H9 (cell line): ENCODE results near the gene TAS2R42. TPM values are rescaled to one million over a fixed set of nuclear protein-coding genes. Genes with fewer than 3 reads are reported as not detected.

ENCODE experiments used
- DNase-seq: peaks from one replicate; pipeline ENCODE4 v3.0.0-alpha.2; 2017
- H2AFZ ChIP-seq: one replicate; pipeline ENCODE4 v1.6.1; 2013; ENCODE audit warnings: mild to moderate bottlenecking, low read length, control low read depth, moderate library complexity
- H2AK5ac ChIP-seq: 2 replicates; pipeline ENCODE4 v1.6.1; 2013; ENCODE audit warnings: low read length, control low read depth, mixed read lengths; ENCODE audit not compliant: insufficient read length
- H2BK120ac ChIP-seq: one replicate; pipeline ENCODE4 v1.6.1; 2013; ENCODE audit warnings: low read depth, mild to moderate bottlenecking, low read length, control low read depth, inconsistent platforms; ENCODE audit not compliant: poor library complexity, severe bottlenecking
- H2BK12ac ChIP-seq: 2 replicates; pipeline ENCODE4 v1.6.1; 2013; ENCODE audit warnings: low read length, control low read depth, mixed read lengths, low read depth; ENCODE audit not compliant: insufficient read length
- H2BK15ac ChIP-seq: 2 replicates; pipeline ENCODE4 v1.6.1; 2013; ENCODE audit warnings: low read depth, low read length, control low read depth
- H2BK20ac ChIP-seq: one replicate; pipeline ENCODE4 v1.6.1; 2013; ENCODE audit warnings: low read depth, mild to moderate bottlenecking, low read length, control low read depth, inconsistent platforms; ENCODE audit not compliant: poor library complexity, severe bottlenecking
- H2BK5ac ChIP-seq: 2 replicates; pipeline ENCODE4 v1.6.1; 2013; ENCODE audit warnings: low read length, control low read depth, mixed read lengths; ENCODE audit not compliant: insufficient read length
- H3K14ac ChIP-seq: 2 replicates; pipeline ENCODE4 v1.6.1; 2013; ENCODE audit warnings: low read length, control low read depth; ENCODE audit not compliant: insufficient read depth
- H3K18ac ChIP-seq: 2 replicates; pipeline ENCODE4 v1.6.1; 2013; ENCODE audit warnings: low read depth, mild to moderate bottlenecking, mixed read lengths, low read length, control low read depth; ENCODE audit not compliant: insufficient read length
- H3K23ac ChIP-seq: 2 replicates; pipeline ENCODE4 v1.6.1; 2013; ENCODE audit warnings: low read length, control low read depth, mixed read lengths, low read depth; ENCODE audit not compliant: insufficient read length
- H3K23me2 ChIP-seq: 2 replicates; pipeline ENCODE4 v1.6.1; 2013; ENCODE audit warnings: low read depth, mild to moderate bottlenecking, mixed read lengths, low read length, control low read depth; ENCODE audit not compliant: insufficient read length, poor library complexity, severe bottlenecking
- H3K27ac ChIP-seq: 2 replicates; pipeline ENCODE4 v1.5.1; 2013; ENCODE audit warnings: low read length, control low read depth, mixed read lengths, low read depth; ENCODE audit not compliant: insufficient read length
- H3K27me3 ChIP-seq: 2 replicates; pipeline ENCODE4 v1.6.1; 2013; ENCODE audit warnings: low read length, control low read depth, inconsistent platforms; ENCODE audit not compliant: insufficient read depth
- H3K4ac ChIP-seq: 2 replicates; pipeline ENCODE4 v1.6.1; 2013; ENCODE audit warnings: low read depth, mild to moderate bottlenecking, control low read depth, inconsistent platforms, low read length, moderate library complexity
- H3K4me1 ChIP-seq: 2 replicates; pipeline ENCODE4 v1.6.1; 2013; ENCODE audit warnings: low read length, control low read depth, inconsistent platforms; ENCODE audit not compliant: insufficient read depth
- H3K4me2 ChIP-seq: 2 replicates; pipeline ENCODE4 v1.6.1; 2013; ENCODE audit warnings: low read length, control low read depth, mixed read lengths; ENCODE audit not compliant: insufficient read length, insufficient read depth
- H3K56ac ChIP-seq: 2 replicates; pipeline ENCODE4 v1.6.1; 2013; ENCODE audit warnings: low read depth, mild to moderate bottlenecking, mixed read lengths, low read length, control low read depth; ENCODE audit not compliant: insufficient read length
- H3K79me1 ChIP-seq: 2 replicates; pipeline ENCODE4 v1.6.1; 2013; ENCODE audit warnings: low read depth, mild to moderate bottlenecking, moderate library complexity, low read length, control low read depth, inconsistent platforms; ENCODE audit not compliant: insufficient read depth, poor library complexity, severe bottlenecking
- H3K79me2 ChIP-seq: 2 replicates; pipeline ENCODE4 v1.6.1; 2013; ENCODE audit warnings: low read length, control low read depth, inconsistent platforms; ENCODE audit not compliant: insufficient read depth
- H3K9ac ChIP-seq: 2 replicates; pipeline ENCODE4 v1.6.1; 2013; ENCODE audit warnings: low read length, control low read depth, mixed read lengths; ENCODE audit not compliant: insufficient read length; ENCODE audit errors: extremely low read depth
- H3K9me3 ChIP-seq: one replicate; pipeline ENCODE4 v1.6.1; 2013; ENCODE audit warnings: low read depth, low read length, inconsistent platforms; ENCODE audit not compliant: control insufficient read depth
- H3T11ph ChIP-seq: one replicate; pipeline ENCODE4 v1.6.1; 2013; ENCODE audit warnings: mild to moderate bottlenecking, low read length, control low read depth, inconsistent platforms
- H4K20me1 ChIP-seq: one replicate; pipeline ENCODE4 v1.6.1; 2013; ENCODE audit not compliant: control insufficient read depth, insufficient read length, insufficient read depth
- H4K5ac ChIP-seq: 2 replicates; pipeline ENCODE4 v1.6.1; 2013; ENCODE audit warnings: low read depth, mild to moderate bottlenecking, mixed read lengths, low read length, control low read depth; ENCODE audit not compliant: insufficient read length
- H4K8ac ChIP-seq: replicated peaks from 2 replicates; pipeline ENCODE4 v1.6.1; 2013; ENCODE audit warnings: low read length, control low read depth, mixed read lengths, low read depth; ENCODE audit not compliant: insufficient read length
- H4K91ac ChIP-seq: 2 replicates; pipeline ENCODE4 v1.6.1; 2013; ENCODE audit warnings: low read depth, mild to moderate bottlenecking, moderate library complexity, mixed read lengths, low read length, control low read depth; ENCODE audit not compliant: insufficient read length
- H3K27ac Mint-ChIP-seq, 3 experiments: 2 replicates in 2 of 3; 3 replicates in 1 of 3; pipeline ENCODE4 v1.8.0; 2020 to 2021; ENCODE audit warnings: mixed read lengths in 3 of 3, mild to moderate bottlenecking in 1 of 3, moderate library complexity in 1 of 3
- H3K27me3 Mint-ChIP-seq: 2 replicates; pipeline ENCODE4 v1.8.0; 2021; ENCODE audit warnings: low read depth, mild to moderate bottlenecking, moderate library complexity, mixed read lengths
- H3K36me3 Mint-ChIP-seq, 3 experiments: 2 replicates in 2 of 3; 3 replicates in 1 of 3; pipeline ENCODE4 v1.8.0; 2020 to 2021; ENCODE audit warnings: low read depth in 3 of 3, mixed read lengths in 3 of 3; ENCODE audit not compliant: insufficient read depth in 1 of 3
- H3K4me1 Mint-ChIP-seq, 2 experiments: 2 replicates each; pipeline ENCODE4 v1.8.0; 2020; ENCODE audit warnings: mixed read lengths in 2 of 2
- H3K4me3 Mint-ChIP-seq, 2 experiments: 2 replicates in 1 of 2; 3 replicates in 1 of 2; pipeline ENCODE4 v1.8.0; 2020 to 2021; ENCODE audit warnings: mild to moderate bottlenecking in 2 of 2, mixed read lengths in 2 of 2, moderate library complexity in 1 of 2
- H3K9me3 Mint-ChIP-seq, 2 experiments: 2 replicates in 1 of 2; 3 replicates in 1 of 2; pipeline ENCODE4 v1.8.0; 2020; ENCODE audit warnings: mild to moderate bottlenecking in 2 of 2, mixed read lengths in 2 of 2, moderate library complexity in 1 of 2
- WGBS: extraction: QIAGEN DNeasy Blood & Tissue Kit; methylation state at CpG from one replicate; pipeline ENCODE4 v1.1.7; 2013; ENCODE audit warnings: missing lambda C conversion rate, low lambda C conversion rate, mixed read lengths; ENCODE audit not compliant: insufficient read length; ENCODE audit errors: extremely low coverage; 5-methylcytosine and 5-hydroxymethylcytosine counted together
- total RNA-seq: library from RNA; stranded (reverse); gene quantifications from 2 replicates; pipeline ENCODE4 v1.2.1, GENCODE V29; 2021
- TF ChIP-seq, protein P1 (sequence below): fragments of 200-600 bp; sonication (generic); conservative IDR thresholded peaks from 3 replicates; pipeline ENCODE4 v1.8.0; 2021; ENCODE audit warnings: antibody characterized with exemption, mild to moderate bottlenecking

The TAS2R42 gene
- total RNA-seq, 1 experiment from 2014 or later: not detected

GRCh38 chr12:11178250-11178649, 8.5 kb downstream of the TAS2R42 start:
- Mint-ChIP-seq H3K36me3 (peaks cover 0 to under 1% (median 0%) of the 10 kb centered on the region in 3 experiments; a peak in 2 of 7 replicates), H3K27me3 (no peaks in the 10 kb centered on the region), H3K27ac (no peak overlapping the region), H3K4me1 (peaks cover 0 to under 1% of the 10 kb centered on the region in 2 experiments; a peak in 2 of 4 replicates), H3K4me3 (no peak overlapping the region), H3K9me3 (no peaks in the 10 kb centered on the region)
- no peak overlapping the region for H3T11ph ChIP-seq
- no peak overlapping the region for H4K8ac ChIP-seq
- no peak overlapping the region for H2BK15ac ChIP-seq
- no peak overlapping the region for H3K23ac ChIP-seq
- DNase-seq: no peak
- TF ChIP-seq, protein P1, sequence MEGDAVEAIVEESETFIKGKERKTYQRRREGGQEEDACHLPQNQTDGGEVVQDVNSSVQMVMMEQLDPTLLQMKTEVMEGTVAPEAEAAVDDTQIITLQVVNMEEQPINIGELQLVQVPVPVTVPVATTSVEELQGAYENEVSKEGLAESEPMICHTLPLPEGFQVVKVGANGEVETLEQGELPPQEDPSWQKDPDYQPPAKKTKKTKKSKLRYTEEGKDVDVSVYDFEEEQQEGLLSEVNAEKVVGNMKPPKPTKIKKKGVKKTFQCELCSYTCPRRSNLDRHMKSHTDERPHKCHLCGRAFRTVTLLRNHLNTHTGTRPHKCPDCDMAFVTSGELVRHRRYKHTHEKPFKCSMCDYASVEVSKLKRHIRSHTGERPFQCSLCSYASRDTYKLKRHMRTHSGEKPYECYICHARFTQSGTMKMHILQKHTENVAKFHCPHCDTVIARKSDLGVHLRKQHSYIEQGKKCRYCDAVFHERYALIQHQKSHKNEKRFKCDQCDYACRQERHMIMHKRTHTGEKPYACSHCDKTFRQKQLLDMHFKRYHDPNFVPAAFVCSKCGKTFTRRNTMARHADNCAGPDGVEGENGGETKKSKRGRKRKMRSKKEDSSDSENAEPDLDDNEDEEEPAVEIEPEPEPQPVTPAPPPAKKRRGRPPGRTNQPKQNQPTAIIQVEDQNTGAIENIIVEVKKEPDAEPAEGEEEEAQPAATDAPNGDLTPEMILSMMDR: no peak
- WGBS: no CpG with 5 or more reads among the region's 1 CpG
- H3K4ac ChIP-seq: no peak overlapping the region
- H3K79me1 ChIP-seq: no peaks in the 10 kb centered on the region
- no peak overlapping the region for H3K4me2 ChIP-seq
- H3K56ac ChIP-seq: no peak overlapping the region
- no peak overlapping the region for H4K91ac ChIP-seq
- H2AK5ac ChIP-seq: no peak overlapping the region
- no peak overlapping the region for H3K18ac ChIP-seq
- H4K5ac ChIP-seq: no peak overlapping the region
- H2BK120ac ChIP-seq: no peak overlapping the region
- H4K20me1 ChIP-seq: no peaks in the 10 kb centered on the region
- no peak overlapping the region for H3K14ac ChIP-seq
- no peak overlapping the region for H2BK5ac ChIP-seq
- no peaks in the 10 kb centered on the region for H3K23me2 ChIP-seq
- no peaks in the 10 kb centered on the region for H3K9me3 ChIP-seq
- no peaks in the 10 kb centered on the region for H3K79me2 ChIP-seq
- H3K9ac ChIP-seq: no peak overlapping the region
- no peak overlapping the region for H2BK12ac ChIP-seq
- no peaks in the 10 kb centered on the region for H3K4me1 ChIP-seq
- no peak overlapping the region for H3K27ac ChIP-seq
- H2AFZ ChIP-seq: no peak overlapping the region
- H3K27me3 ChIP-seq: no peaks in the 10 kb centered on the region
- H2BK20ac ChIP-seq: no peak overlapping the region
